ENCODE data around the gene MNT. TPM values are rescaled to one million over a fixed set of nuclear protein-coding genes. Genes with fewer than 3 reads are reported as not detected.

The MNT gene
- polyA plus RNA-seq, 2 of the 4 experiments (the other 2 are of a cell fraction), result 4.5 to 25.9 TPM

DNA sequence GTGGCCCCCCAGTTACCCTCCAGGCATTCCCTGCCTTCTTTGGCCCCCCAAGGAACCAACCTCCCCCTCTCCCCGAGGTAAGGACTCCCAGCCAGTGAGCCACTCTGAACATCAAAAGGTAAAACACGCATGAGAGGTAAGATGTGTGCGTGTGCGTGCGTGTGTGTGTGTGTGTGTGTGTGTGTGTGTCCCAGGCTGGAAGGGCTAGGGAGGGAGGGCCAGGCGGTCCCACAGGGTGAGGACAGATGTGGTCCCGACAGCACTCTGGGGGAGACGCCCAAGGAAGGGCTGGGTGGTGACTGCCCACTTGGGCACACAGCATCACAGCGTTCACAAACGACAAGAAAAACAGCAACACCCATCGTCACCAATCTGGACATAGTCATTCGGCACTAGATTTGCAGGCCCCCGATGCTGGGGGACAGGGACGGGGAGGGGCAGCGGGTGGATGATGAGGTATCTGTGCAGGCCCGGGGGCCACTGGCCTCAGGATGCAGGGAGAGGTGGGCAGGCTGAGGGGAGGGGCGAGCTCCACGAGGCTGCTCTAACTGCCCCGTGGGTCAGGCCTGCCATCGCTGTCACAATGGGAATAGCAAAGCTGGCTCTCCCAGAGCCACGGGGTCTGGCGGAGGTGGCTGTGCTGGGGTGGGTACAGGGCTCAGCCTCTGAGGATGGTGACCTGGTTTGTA, 16.3 kb downstream of the MNT start:
- TF ChIP-seq HOXB5 (CRISPR knock-in tag; IDR thresholded peaks at IDR 0.05) (no peak), RCOR1 (IDR thresholded peaks at IDR 0.05; ENCODE audit: low read depth, low read length) (no peak), NPAS2 (CRISPR knock-in tag; IDR thresholded peaks at IDR 0.05; ENCODE audit: borderline replicate concordance) (no peak), HDAC2 (IDR thresholded peaks at IDR 0.05) (no peak), TFCP2L1 (CRISPR knock-in tag; IDR thresholded peaks at IDR 0.05) (no peak), EHMT2 (IDR thresholded peaks at IDR 0.05; ENCODE audit: low read depth) (no peak), HMGXB4 (CRISPR knock-in tag; IDR thresholded peaks at IDR 0.05; ENCODE audit: borderline replicate concordance) (no peak), MAX (IDR thresholded peaks at IDR 0.05) (no peak), NFE2L2 (conservative IDR thresholded peaks at IDR 0.05; ENCODE audit: low read length) (no peak), TP53 (CRISPR knock-in tag; IDR thresholded peaks at IDR 0.05) (no peak), GATA3 (IDR thresholded peaks at IDR 0.05; ENCODE audit: borderline replicate concordance) (no peak), FOSL2 (IDR thresholded peaks at IDR 0.05) (no peak), FOSL2 (CRISPR knock-in tag; IDR thresholded peaks at IDR 0.05) (no peak), HOXA7 (CRISPR knock-in tag; IDR thresholded peaks at IDR 0.05) (no peak), RFX5 (IDR thresholded peaks at IDR 0.05) (no peak), MAZ (IDR thresholded peaks at IDR 0.05; ENCODE audit: borderline replicate concordance, low read depth, low read length) (no peak), SREBF2 (IDR thresholded peaks at IDR 0.05) (no peak), CHD2 (IDR thresholded peaks at IDR 0.05; ENCODE audit: low read length, partially characterized antibody) (no peak)
- ChIA-PET POLR2A (no interaction called here), CTCF (interaction anchor here (0.9 to 24.9 kb wide), 7 partner anchors 8 to 32 kb away, joined by 3 to 1099 read pairs (median 48); partner anchors contain the start of gene MNT)
- WGBS (ENCODE audit: missing lambda C conversion rate), result 90% methylated on average over 22 of the region's 22 CpGs
- ATAC-seq (no peak), DNase-seq (ENCODE audit: low read depth in 1 of 2, low spot score in 1 of 2) (no peak), FAIRE-seq (no peak)
- H3K9me3 ChIP-seq, result no peaks in the 10 kb centered on the region
- H3K4me1 ChIP-seq, result peaks cover 9% of the 10 kb centered on the region; the same call in 2 of the 3 replicates
- H3K4me2 ChIP-seq, result no peak overlapping the region
- H3K4me3 ChIP-seq, result no peak overlapping the region
- no peak overlapping the region for H3K27ac ChIP-seq

GRCh38 chr17:2383628-2384167, 17.2 kb downstream of the MNT start:
- H3K4me1 ChIP-seq, result peaks cover 9% of the 10 kb centered on the region; the same call in 2 of the 3 replicates
- TF ChIP-seq KDM1A (IDR thresholded peaks at IDR 0.05; ENCODE audit: low read depth) (no peak), POLR2AphosphoS2 (conservative IDR thresholded peaks at IDR 0.05; ENCODE audit: low read length) (0 out of 2 replicates have a peak, but pooled peaks have one; percentile 79)
- no peaks in the 10 kb centered on the region for H3K9me3 ChIP-seq
- DNase-seq (ENCODE audit: low read depth in 1 of 2, low spot score in 1 of 2), result no peak
- 89% methylated on average over 11 of the region's 11 CpGs for WGBS (ENCODE audit: missing lambda C conversion rate)
- no peak overlapping the region for H3K4me2 ChIP-seq
- ChIA-PET POLR2A (interaction anchor here (1.8 to 3.8 kb wide), 4 partner anchors 9 to 23 kb away, joined by 7 to 41 read pairs (median 13); partner anchors contain the start of gene MNT), CTCF (interaction anchor here (0.7 to 24.9 kb wide), 20 partner anchors 8 to 623 kb away, joined by 3 to 1099 read pairs (median 15); partner anchors contain the start of genes MNT, SGSM2 and TSR1)
- ATAC-seq, result no peak
- H3K4me3 ChIP-seq, result no peak overlapping the region
- peak overlapping the region in 1 of 2 experiments; percentile 79; a peak in 2 of 6 replicates for H3K27ac ChIP-seq
- no peak for FAIRE-seq

- no peak for TF ChIP-seq RNF2 (IDR thresholded peaks at IDR 0.05; ENCODE audit: borderline replicate concordance, low read depth)
- H3K4me1 ChIP-seq, result peaks cover 5% of the 10 kb centered on the region; the same call in 1 of the 3 replicates
- 87% methylated on average over 15 of the region's 15 CpGs for WGBS (ENCODE audit: missing lambda C conversion rate)
- DNase-seq (ENCODE audit: low read depth in 1 of 2, low spot score in 1 of 2), result no peak
- no peak overlapping the region for H3K4me3 ChIP-seq
- no peak overlapping the region for H3K27ac ChIP-seq
- no peaks in the 10 kb centered on the region for H3K9me3 ChIP-seq
- ChIA-PET CTCF (interaction anchor here (0.5 to 24.9 kb wide), 19 partner anchors 7 to 1550 kb away, joined by 3 to 1099 read pairs (median 14); partner anchors contain the start of genes MNT, SGSM2 and TSR1), POLR2A (interaction anchor here (0.9 to 3.8 kb wide), 2 partner anchors 12 to 35 kb away, joined by 3 to 41 read pairs; no protein-coding TSS in a partner anchor)
- ATAC-seq, result no peak
- H3K4me2 ChIP-seq, result no peak overlapping the region
- FAIRE-seq, result no peak
Observed at GRCh38 chr17:2380950-2381649, 19.8 kb downstream of the MNT start.
